ENCODE results near the gene HOMEZ.
"Not testable (repeated sequence)": the region's sequence is repeated elsewhere in the genome, so short reads cannot be mapped to it uniquely, and the experiment has no call there.

Gene HOMEZ

GRCh38 chr14:23228812-23229211 lies 57.1 kb downstream of the HOMEZ start:
- DNase-seq (ENCODE audit: low read depth): no peak
- H3K4me3 ChIP-seq (ENCODE audit: low read depth, low read length): no peak overlapping the region
- no peak for TF ChIP-seq CTCF (IDR thresholded peaks at IDR 0.05; ENCODE audit: control insufficient read depth, extremely low read depth, insufficient read depth)

- no peak overlapping the region for H3K4me3 ChIP-seq (ENCODE audit: low read depth, low read length)
- DNase-seq (ENCODE audit: low read depth): no peak
- no peak for TF ChIP-seq CTCF (IDR thresholded peaks at IDR 0.05; ENCODE audit: control insufficient read depth, extremely low read depth, insufficient read depth)
These were observed 58.4 kb downstream of the HOMEZ start for GRCh38 chr14:23227566-23227965.

- not testable (repeated sequence) for DNase-seq (ENCODE audit: low read depth); H3K4me3 ChIP-seq (ENCODE audit: low read depth, low read length)
These were observed 61.0 kb downstream of the HOMEZ start for GRCh38 chr14:23224958-23225357.
